22Rv1 (cell line): ENCODE results near the gene BRME1.

Experiments
- CTCF ChIP-seq: fragments of 450-650 bp; IDR thresholded peaks from 2 replicates; pipeline ENCODE4 v1.5.1; 2017; ENCODE audit warnings: mild to moderate bottlenecking
- ZFX ChIP-seq: fragments of 450-650 bp; IDR thresholded peaks from 2 replicates; pipeline ENCODE4 v1.6.1; 2017; ENCODE audit warnings: antibody characterized with exemption, borderline replicate concordance

- TF ChIP-seq CTCF (no peak), ZFX (no peak)
These were observed 8.9 kb upstream of the BRME1 start for GRCh38 chr19:13914777-13915176.
